ENCODE data around the gene ABRACL. TPM values are rescaled to one million over a fixed set of nuclear protein-coding genes. Genes with fewer than 3 reads are reported as not detected.

The ABRACL gene
- total and polyA plus RNA-seq, 9 of the 15 experiments (the other 6 are each of a cell fraction or from before 2014, with no cell fraction given): 1.1 to 5.2 (median 1.9) TPM

- TF ChIP-seq NFXL1 (CRISPR knock-in tag; IDR thresholded peaks at IDR 0.05): no peak
- TF ChIP-seq ZFP1 (CRISPR knock-in tag; IDR thresholded peaks at IDR 0.05): no peak
- TF ChIP-seq NR2F6 (CRISPR knock-in tag; IDR thresholded peaks at IDR 0.05): no peak
- TF ChIP-seq ZNF316 (IDR thresholded peaks at IDR 0.05): no peak
- no peak for TF ChIP-seq BRF2 (IDR thresholded peaks at IDR 0.05; ENCODE audit: borderline replicate concordance, insufficient read depth, insufficient read length)
- TF ChIP-seq, protein P1, sequence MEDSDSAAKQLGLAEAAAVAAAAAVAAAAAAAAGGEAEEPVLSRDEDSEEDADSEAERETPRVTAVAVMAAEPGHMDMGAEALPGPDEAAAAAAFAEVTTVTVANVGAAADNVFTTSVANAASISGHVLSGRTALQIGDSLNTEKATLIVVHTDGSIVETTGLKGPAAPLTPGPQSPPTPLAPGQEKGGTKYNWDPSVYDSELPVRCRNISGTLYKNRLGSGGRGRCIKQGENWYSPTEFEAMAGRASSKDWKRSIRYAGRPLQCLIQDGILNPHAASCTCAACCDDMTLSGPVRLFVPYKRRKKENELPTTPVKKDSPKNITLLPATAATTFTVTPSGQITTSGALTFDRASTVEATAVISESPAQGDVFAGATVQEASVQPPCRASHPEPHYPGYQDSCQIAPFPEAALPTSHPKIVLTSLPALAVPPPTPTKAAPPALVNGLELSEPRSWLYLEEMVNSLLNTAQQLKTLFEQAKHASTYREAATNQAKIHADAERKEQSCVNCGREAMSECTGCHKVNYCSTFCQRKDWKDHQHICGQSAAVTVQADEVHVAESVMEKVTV (CRISPR knock-in tag; IDR thresholded peaks at IDR 0.05): no peak
- no peak for TF ChIP-seq ZNF830 (CRISPR knock-in tag; IDR thresholded peaks at IDR 0.05)
Observed at GRCh38 chr6:138979365-138979764, 49.2 kb upstream of the ABRACL start (continued).

GRCh38 chr6:138979813-138980668, 48.5 kb upstream of the ABRACL start:
- no peak for DNase-seq (ENCODE audit: extremely low read depth in 1 of 4, low spot score in 3 of 4)
- H4K20me1 ChIP-seq (replicated peaks; ENCODE audit: control insufficient read depth, insufficient read depth, low read length): peaks cover 27% of the 10 kb centered on the region
- no peak for FAIRE-seq
- no peak; the same call in 2 of the 3 replicates for ATAC-seq
- in situ Hi-C loops (cut with MboI): no loop called here
- ChIA-PET CTCF (ENCODE audit: low intra/inter-chr PET ratio) (no interaction called here), POLR2A (no interaction called here)
- H3K9me1 ChIP-seq (ENCODE audit: control insufficient read depth, insufficient read depth, low read length): no peaks in the 10 kb centered on the region
- no peak overlapping the region for H2AFZ ChIP-seq (ENCODE audit: low read depth, low read length)
- WGBS (ENCODE audit: insufficient coverage, low coverage, missing lambda C conversion rate): 46% methylated on average over 5 of the region's 5 CpGs
- no peaks in the 10 kb centered on the region for H3K36me3 ChIP-seq (ENCODE audit: control insufficient read depth, insufficient read depth, low read length)
- H3K27me3 ChIP-seq (ENCODE audit: control insufficient read depth in 2 of 2, insufficient read depth in 2 of 2, low read length in 2 of 2): no peaks in the 10 kb centered on the region
- TF ChIP-seq MAFK (IDR thresholded peaks at IDR 0.05; ENCODE audit: low read length): no peak
- no peak for TF ChIP-seq ZBED1 (IDR thresholded peaks at IDR 0.05)
- TF ChIP-seq MYNN (IDR thresholded peaks at IDR 0.05): no peak
- no peak for TF ChIP-seq MYNN (CRISPR knock-in tag; IDR thresholded peaks at IDR 0.05)
- no peak for TF ChIP-seq ZFX (CRISPR knock-in tag; IDR thresholded peaks at IDR 0.05)
- TF ChIP-seq ZNF24 (IDR thresholded peaks at IDR 0.05): no peak
- TF ChIP-seq SPI1 (IDR thresholded peaks at IDR 0.05; ENCODE audit: borderline replicate concordance, low read depth, low read length): peak; percentile 74; the same call in 1 of the 2 replicates
- no peak overlapping the region for H3K27ac ChIP-seq (ENCODE audit: extremely low read depth, low read depth, low read length)
- H3K4me3 ChIP-seq: no peak overlapping the region
- H3K4me1 ChIP-seq (replicated peaks in 1 of 2; ENCODE audit: control insufficient read depth in 2 of 2, insufficient read depth in 2 of 2, low read length in 2 of 2): no peaks in the 10 kb centered on the region
- peaks cover 41% of the 10 kb centered on the region for H3K79me2 ChIP-seq (ENCODE audit: control insufficient read depth, insufficient read depth, low read length)
- BruUV-seq (replicated peaks): no TSS peak
- H3K9ac ChIP-seq (ENCODE audit: insufficient read depth in 1 of 2, low read depth in 2 of 2, low read length in 2 of 2): no peak overlapping the region
- H3K9me3 ChIP-seq (replicated peaks; ENCODE audit: control insufficient read depth, insufficient read depth, low read depth, low read length): no peaks in the 10 kb centered on the region
- no peak overlapping the region for H3K4me2 ChIP-seq (ENCODE audit: insufficient read depth, low read length)
- intact Hi-C loops (cut with micrococcal nuclease): no loop called here

Data from K562 (cell line).